ENCODE results near the gene ADCY10. TPM values are rescaled to one million over a fixed set of nuclear protein-coding genes. Genes with fewer than 3 reads are reported as not detected.

ADCY10 gene
- total and polyA plus RNA-seq, 2 experiments from 2014 or later, result not detected

DNA sequence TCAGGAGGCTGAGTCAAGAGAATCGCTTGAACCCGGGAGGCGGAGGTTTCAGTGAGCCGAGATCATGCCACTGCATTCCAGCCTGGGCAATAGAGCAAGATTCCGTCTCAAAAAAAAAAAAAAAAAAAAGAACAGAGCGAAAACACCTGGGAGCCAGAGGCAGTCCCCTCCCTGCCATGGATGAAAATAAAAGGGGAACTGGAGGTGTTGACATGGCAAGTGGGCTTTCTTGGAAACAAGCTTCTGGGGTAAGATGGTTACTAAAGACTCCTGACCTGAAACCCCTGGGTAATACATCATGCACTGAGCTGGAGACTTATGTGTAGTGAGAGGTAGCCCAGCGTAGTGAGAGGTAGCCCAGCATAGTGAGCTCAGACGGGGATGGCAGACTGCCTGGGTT lies 31.6 kb downstream of the ADCY10 start (continued):
- no peak for TF ChIP-seq EZH2phosphoT487 (IDR thresholded peaks at IDR 0.05; ENCODE audit: unreplicated experiment)

DNA sequence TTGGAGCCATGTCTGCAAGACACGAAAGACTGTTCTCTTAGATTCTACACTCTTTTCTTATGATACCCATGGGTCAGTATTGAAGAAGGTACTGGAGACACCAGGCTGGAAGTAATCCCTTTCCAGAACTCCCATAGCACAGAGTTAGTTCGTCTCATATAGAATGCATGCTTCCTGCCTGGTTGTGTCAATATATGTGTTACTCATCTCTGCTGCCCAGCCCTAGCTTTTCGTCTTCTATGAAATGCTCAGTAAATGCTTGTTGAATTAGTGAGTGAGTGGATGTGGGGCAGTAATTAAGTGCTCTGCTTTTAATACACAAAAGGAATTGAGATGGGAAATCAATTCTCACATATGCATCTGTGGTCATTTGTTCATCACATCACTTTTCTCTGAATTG lies 32.1 kb downstream of the ADCY10 start:
- Mint-ChIP-seq H3K4me1 (no peaks in the 10 kb centered on the region), H3K27ac (no peak overlapping the region), H3K27me3 (ENCODE audit: insufficient read depth, low read depth, poor library complexity) (no peaks in the 10 kb centered on the region), H3K36me3 (ENCODE audit: low read depth) (peaks cover 5% of the 10 kb centered on the region; the same call in 1 of the 3 replicates), H3K4me3 (no peak overlapping the region), H3K9me3 (peaks cover 6% of the 10 kb centered on the region; the same call in 2 of the 3 replicates)
- Histone ChIP-seq H3K4me3 (no peak overlapping the region), H3K4me2 (no peak overlapping the region), H3K27ac (ENCODE audit: low read depth) (no peak overlapping the region), H3K36me3 (ENCODE audit: insufficient read depth) (no peaks in the 10 kb centered on the region), H3K27me3 (ENCODE audit: insufficient read depth) (no peaks in the 10 kb centered on the region), H4K20me1 (replicated peaks; ENCODE audit: insufficient read depth) (no peaks in the 10 kb centered on the region), H3K79me2 (replicated peaks; ENCODE audit: insufficient read depth) (no peaks in the 10 kb centered on the region), H3K9me2 (ENCODE audit: insufficient read depth) (peaks cover 2% of the 10 kb centered on the region; the same call in 1 of the 2 replicates), H3K4me1 (ENCODE audit: insufficient read depth) (no peaks in the 10 kb centered on the region), H2AFZ (no peak overlapping the region), H3F3A (replicated peaks; ENCODE audit: low read depth) (no peaks in the 10 kb centered on the region)
- DNase-seq (ENCODE audit: low spot score), result no peak
- TF ChIP-seq POLR2AphosphoS5 (IDR thresholded peaks at IDR 0.05; ENCODE audit: low read depth) (no peak), ZNF331 (CRISPR knock-in tag; IDR thresholded peaks at IDR 0.05; ENCODE audit: low read depth) (no peak), NANOG (IDR thresholded peaks at IDR 0.05; ENCODE audit: borderline replicate concordance) (no peak), CREB1 (CRISPR knock-in tag; IDR thresholded peaks at IDR 0.05; ENCODE audit: low read depth) (no peak)
- TF ChIP-seq, protein P1, sequence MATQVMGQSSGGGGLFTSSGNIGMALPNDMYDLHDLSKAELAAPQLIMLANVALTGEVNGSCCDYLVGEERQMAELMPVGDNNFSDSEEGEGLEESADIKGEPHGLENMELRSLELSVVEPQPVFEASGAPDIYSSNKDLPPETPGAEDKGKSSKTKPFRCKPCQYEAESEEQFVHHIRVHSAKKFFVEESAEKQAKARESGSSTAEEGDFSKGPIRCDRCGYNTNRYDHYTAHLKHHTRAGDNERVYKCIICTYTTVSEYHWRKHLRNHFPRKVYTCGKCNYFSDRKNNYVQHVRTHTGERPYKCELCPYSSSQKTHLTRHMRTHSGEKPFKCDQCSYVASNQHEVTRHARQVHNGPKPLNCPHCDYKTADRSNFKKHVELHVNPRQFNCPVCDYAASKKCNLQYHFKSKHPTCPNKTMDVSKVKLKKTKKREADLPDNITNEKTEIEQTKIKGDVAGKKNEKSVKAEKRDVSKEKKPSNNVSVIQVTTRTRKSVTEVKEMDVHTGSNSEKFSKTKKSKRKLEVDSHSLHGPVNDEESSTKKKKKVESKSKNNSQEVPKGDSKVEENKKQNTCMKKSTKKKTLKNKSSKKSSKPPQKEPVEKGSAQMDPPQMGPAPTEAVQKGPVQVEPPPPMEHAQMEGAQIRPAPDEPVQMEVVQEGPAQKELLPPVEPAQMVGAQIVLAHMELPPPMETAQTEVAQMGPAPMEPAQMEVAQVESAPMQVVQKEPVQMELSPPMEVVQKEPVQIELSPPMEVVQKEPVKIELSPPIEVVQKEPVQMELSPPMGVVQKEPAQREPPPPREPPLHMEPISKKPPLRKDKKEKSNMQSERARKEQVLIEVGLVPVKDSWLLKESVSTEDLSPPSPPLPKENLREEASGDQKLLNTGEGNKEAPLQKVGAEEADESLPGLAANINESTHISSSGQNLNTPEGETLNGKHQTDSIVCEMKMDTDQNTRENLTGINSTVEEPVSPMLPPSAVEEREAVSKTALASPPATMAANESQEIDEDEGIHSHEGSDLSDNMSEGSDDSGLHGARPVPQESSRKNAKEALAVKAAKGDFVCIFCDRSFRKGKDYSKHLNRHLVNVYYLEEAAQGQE (IDR thresholded peaks at IDR 0.05; ENCODE audit: unreplicated experiment), result no peak
- TF ChIP-seq, protein P2, sequence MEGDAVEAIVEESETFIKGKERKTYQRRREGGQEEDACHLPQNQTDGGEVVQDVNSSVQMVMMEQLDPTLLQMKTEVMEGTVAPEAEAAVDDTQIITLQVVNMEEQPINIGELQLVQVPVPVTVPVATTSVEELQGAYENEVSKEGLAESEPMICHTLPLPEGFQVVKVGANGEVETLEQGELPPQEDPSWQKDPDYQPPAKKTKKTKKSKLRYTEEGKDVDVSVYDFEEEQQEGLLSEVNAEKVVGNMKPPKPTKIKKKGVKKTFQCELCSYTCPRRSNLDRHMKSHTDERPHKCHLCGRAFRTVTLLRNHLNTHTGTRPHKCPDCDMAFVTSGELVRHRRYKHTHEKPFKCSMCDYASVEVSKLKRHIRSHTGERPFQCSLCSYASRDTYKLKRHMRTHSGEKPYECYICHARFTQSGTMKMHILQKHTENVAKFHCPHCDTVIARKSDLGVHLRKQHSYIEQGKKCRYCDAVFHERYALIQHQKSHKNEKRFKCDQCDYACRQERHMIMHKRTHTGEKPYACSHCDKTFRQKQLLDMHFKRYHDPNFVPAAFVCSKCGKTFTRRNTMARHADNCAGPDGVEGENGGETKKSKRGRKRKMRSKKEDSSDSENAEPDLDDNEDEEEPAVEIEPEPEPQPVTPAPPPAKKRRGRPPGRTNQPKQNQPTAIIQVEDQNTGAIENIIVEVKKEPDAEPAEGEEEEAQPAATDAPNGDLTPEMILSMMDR (conservative IDR thresholded peaks at IDR 0.05; ENCODE audit: low read depth in 2 of 2), result no peak
- ATAC-seq, result no peak

DNA sequence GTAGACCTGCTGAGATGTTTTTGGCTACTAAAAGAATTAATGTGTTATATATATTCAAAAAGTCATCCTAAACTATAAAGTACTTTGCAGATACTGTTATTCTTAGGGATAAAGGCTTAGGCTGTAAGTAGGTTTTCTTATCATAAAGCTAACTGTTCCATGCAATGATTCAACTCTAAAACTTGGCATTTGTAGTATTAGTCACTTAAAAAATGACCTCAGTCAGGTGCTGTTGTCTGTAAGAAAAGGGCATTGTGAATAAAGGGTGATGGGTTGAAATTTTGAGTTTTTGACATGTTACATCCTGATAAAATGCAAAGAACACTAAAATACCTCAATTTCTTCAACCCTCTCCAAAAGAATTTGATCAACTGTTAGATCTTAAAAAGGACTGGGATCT lies 32.9 kb downstream of the ADCY10 start:
- Mint-ChIP-seq H3K4me3 (no peak overlapping the region), H3K36me3 (ENCODE audit: low read depth) (peaks cover 2% of the 10 kb centered on the region; the same call in 1 of the 3 replicates), H3K4me1 (no peaks in the 10 kb centered on the region), H3K27me3 (ENCODE audit: insufficient read depth, low read depth, poor library complexity) (no peaks in the 10 kb centered on the region), H3K27ac (no peak overlapping the region), H3K9me3 (peaks cover 3% of the 10 kb centered on the region; the same call in 2 of the 3 replicates)
- Histone ChIP-seq H3K9me2 (ENCODE audit: insufficient read depth) (peaks cover 2% of the 10 kb centered on the region; the same call in 1 of the 2 replicates), H3K36me3 (ENCODE audit: insufficient read depth) (no peaks in the 10 kb centered on the region), H3K4me1 (ENCODE audit: insufficient read depth) (no peaks in the 10 kb centered on the region), H4K20me1 (replicated peaks; ENCODE audit: insufficient read depth) (no peaks in the 10 kb centered on the region), H3F3A (replicated peaks; ENCODE audit: low read depth) (no peaks in the 10 kb centered on the region), H3K27me3 (ENCODE audit: insufficient read depth) (no peaks in the 10 kb centered on the region), H2AFZ (no peak overlapping the region), H3K79me2 (replicated peaks; ENCODE audit: insufficient read depth) (no peaks in the 10 kb centered on the region), H3K4me3 (no peak overlapping the region), H3K27ac (ENCODE audit: low read depth) (no peak overlapping the region), H3K4me2 (no peak overlapping the region)
- no peak for ATAC-seq
- DNase-seq (ENCODE audit: low spot score), result no peak
- TF ChIP-seq JUNB (IDR thresholded peaks at IDR 0.05; ENCODE audit: unreplicated experiment) (no peak), POLR2AphosphoS5 (IDR thresholded peaks at IDR 0.05; ENCODE audit: low read depth) (no peak), EZH2phosphoT487 (IDR thresholded peaks at IDR 0.05; ENCODE audit: unreplicated experiment) (no peak)
- TF ChIP-seq, protein P3, sequence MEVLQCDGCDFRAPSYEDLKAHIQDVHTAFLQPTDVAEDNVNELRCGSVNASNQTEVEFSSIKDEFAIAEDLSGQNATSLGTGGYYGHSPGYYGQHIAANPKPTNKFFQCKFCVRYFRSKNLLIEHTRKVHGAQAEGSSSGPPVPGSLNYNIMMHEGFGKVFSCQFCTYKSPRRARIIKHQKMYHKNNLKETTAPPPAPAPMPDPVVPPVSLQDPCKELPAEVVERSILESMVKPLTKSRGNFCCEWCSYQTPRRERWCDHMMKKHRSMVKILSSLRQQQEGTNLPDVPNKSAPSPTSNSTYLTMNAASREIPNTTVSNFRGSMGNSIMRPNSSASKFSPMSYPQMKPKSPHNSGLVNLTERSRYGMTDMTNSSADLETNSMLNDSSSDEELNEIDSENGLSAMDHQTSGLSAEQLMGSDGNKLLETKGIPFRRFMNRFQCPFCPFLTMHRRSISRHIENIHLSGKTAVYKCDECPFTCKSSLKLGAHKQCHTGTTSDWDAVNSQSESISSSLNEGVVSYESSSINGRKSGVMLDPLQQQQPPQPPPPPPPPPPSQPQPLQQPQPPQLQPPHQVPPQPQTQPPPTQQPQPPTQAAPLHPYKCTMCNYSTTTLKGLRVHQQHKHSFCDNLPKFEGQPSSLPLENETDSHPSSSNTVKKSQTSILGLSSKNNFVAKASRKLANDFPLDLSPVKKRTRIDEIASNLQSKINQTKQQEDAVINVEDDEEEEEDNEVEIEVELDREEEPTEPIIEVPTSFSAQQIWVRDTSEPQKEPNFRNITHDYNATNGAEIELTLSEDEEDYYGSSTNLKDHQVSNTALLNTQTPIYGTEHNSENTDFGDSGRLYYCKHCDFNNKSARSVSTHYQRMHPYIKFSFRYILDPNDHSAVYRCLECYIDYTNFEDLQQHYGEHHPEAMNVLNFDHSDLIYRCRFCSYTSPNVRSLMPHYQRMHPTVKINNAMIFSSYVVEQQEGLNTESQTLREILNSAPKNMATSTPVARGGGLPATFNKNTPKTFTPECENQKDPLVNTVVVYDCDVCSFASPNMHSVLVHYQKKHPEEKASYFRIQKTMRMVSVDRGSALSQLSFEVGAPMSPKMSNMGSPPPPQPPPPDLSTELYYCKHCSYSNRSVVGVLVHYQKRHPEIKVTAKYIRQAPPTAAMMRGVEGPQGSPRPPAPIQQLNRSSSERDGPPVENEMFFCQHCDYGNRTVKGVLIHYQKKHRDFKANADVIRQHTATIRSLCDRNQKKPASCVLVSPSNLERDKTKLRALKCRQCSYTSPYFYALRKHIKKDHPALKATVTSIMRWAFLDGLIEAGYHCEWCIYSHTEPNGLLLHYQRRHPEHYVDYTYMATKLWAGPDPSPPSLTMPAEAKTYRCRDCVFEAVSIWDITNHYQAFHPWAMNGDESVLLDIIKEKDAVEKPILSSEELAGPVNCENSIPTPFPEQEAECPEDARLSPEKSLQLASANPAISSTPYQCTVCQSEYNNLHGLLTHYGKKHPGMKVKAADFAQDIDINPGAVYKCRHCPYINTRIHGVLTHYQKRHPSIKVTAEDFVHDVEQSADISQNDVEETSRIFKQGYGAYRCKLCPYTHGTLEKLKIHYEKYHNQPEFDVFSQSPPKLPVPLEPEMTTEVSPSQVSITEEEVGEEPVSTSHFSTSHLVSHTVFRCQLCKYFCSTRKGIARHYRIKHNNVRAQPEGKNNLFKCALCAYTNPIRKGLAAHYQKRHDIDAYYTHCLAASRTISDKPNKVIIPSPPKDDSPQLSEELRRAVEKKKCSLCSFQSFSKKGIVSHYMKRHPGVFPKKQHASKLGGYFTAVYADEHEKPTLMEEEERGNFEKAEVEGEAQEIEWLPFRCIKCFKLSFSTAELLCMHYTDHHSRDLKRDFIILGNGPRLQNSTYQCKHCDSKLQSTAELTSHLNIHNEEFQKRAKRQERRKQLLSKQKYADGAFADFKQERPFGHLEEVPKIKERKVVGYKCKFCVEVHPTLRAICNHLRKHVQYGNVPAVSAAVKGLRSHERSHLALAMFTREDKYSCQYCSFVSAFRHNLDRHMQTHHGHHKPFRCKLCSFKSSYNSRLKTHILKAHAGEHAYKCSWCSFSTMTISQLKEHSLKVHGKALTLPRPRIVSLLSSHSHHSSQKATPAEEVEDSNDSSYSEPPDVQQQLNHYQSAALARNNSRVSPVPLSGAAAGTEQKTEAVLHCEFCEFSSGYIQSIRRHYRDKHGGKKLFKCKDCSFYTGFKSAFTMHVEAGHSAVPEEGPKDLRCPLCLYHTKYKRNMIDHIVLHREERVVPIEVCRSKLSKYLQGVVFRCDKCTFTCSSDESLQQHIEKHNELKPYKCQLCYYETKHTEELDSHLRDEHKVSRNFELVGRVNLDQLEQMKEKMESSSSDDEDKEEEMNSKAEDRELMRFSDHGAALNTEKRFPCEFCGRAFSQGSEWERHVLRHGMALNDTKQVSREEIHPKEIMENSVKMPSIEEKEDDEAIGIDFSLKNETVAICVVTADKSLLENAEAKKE (CRISPR knock-in tag; IDR thresholded peaks at IDR 0.05), result no peak

All from GM23338 (cell line).